SJCRH30 (cell line): ENCODE results near the gene GATAD2B. TPM values are rescaled to one million over a fixed set of nuclear protein-coding genes. Genes with fewer than 3 reads are reported as not detected.
A peak's percentile ranks its signal among the peaks of the same experiment; 100 is the strongest.

ENCODE experiments used
- DNase-seq, 2 experiments: peaks; one replicate each; pipeline ENCODE4 v3.0.0-alpha.2; 2015 to 2020
- H3K27ac ChIP-seq: fragments of 250-450 bp; sonication (Bioruptor Pico); 2 replicates; pipeline ENCODE4 v1.5.1; 2020; ENCODE audit warnings: mild to moderate bottlenecking, moderate library complexity
- H3K27me3 ChIP-seq: fragments of 250-450 bp; sonication (Bioruptor Pico); 2 replicates; pipeline ENCODE4 v1.5.1; 2020; ENCODE audit warnings: mild to moderate bottlenecking, moderate library complexity
- H3K36me3 ChIP-seq: fragments of 250-450 bp; sonication (Bioruptor Pico); 2 replicates; pipeline ENCODE4 v1.5.1; 2020; ENCODE audit warnings: mild to moderate bottlenecking, moderate library complexity
- H3K4me1 ChIP-seq: fragments of 250-450 bp; sonication (Bioruptor Pico); 2 replicates; pipeline ENCODE4 v1.5.1; 2020; ENCODE audit warnings: mild to moderate bottlenecking, moderate library complexity
- H3K4me3 ChIP-seq: fragments of 250-450 bp; sonication (Bioruptor Pico); 2 replicates; pipeline ENCODE4 v1.5.1; 2020; ENCODE audit warnings: mild to moderate bottlenecking, moderate library complexity
- H3K9me3 ChIP-seq: fragments of 250-450 bp; sonication (Bioruptor Pico); replicated peaks from 2 replicates; pipeline ENCODE4 v1.5.1; 2020; ENCODE audit warnings: mild to moderate bottlenecking, moderate library complexity
- total RNA-seq: library from RNA; depleted of rRNA; stranded (reverse); fragments of >200 nt; shearing (Covaris generic); gene quantifications from 2 replicates; pipeline ENCODE4 v1.2.3, GENCODE V29; 2014

The GATAD2B gene
- total RNA-seq, 1 experiment from 2014 or later: 10.8 TPM

GRCh38 chr1:153958111-153958960 is 35.6 kb upstream of the GATAD2B start, which contains the start of gene CRTC2:
Gene CRTC2, minus strand, starts transcription at chr1:153958612. Its CDS starts 115 bp downstream, at chr1:153958497.
- H3K27me3 ChIP-seq: no peaks in the 10 kb centered on the region
- no peaks in the 10 kb centered on the region for H3K36me3 ChIP-seq
- peak; percentile 98 for DNase-seq
- peaks cover 2% of the 10 kb centered on the region; the same call in 1 of the 2 replicates for H3K4me1 ChIP-seq
- H3K27ac ChIP-seq: peak within 1 kb of the TSS; percentile 34
- peak within 1 kb of the TSS; percentile 81 for H3K4me3 ChIP-seq
- no peaks in the 10 kb centered on the region for H3K9me3 ChIP-seq

- H3K4me1 ChIP-seq: peaks cover 2% of the 10 kb centered on the region; the same call in 1 of the 2 replicates
Measured at GRCh38 chr1:153957744-153958110, 35.0 kb upstream of the GATAD2B start.

GRCh38 chr1:153956997-153957715 is 34.4 kb upstream of the GATAD2B start:
- Histone ChIP-seq H3K36me3 (peaks cover 9% of the 10 kb centered on the region; the same call in 1 of the 2 replicates), H3K4me1 (peaks cover 2% of the 10 kb centered on the region; the same call in 1 of the 2 replicates), H3K27me3 (no peaks in the 10 kb centered on the region), H3K4me3 (peak overlapping the region; percentile 81), H3K9me3 (no peaks in the 10 kb centered on the region), H3K27ac (no peak overlapping the region; the same call in 1 of the 2 replicates)
- no peak for DNase-seq

More at GRCh38 chr1:153957744-153958110, 35.0 kb upstream of the GATAD2B start:
- no peaks in the 10 kb centered on the region for H3K27me3 ChIP-seq
- peak overlapping the region; percentile 81 for H3K4me3 ChIP-seq
- no peaks in the 10 kb centered on the region for H3K9me3 ChIP-seq
- H3K27ac ChIP-seq: peak overlapping the region; percentile 34; the same call in 1 of the 2 replicates
- DNase-seq: peak in 1 of 2 experiments; percentile 29
- H3K36me3 ChIP-seq: peaks cover 5% of the 10 kb centered on the region; the same call in 1 of the 2 replicates

GRCh38 chr1:153954826-153955225 is 32.1 kb upstream of the GATAD2B start:
- 0 out of 2 replicates have a peak, but pooled peaks cover 2% of the 10 kb centered on the region for H3K4me1 ChIP-seq
- no peak for DNase-seq
- no peaks in the 10 kb centered on the region for H3K27me3 ChIP-seq
- H3K36me3 ChIP-seq: peaks cover 16% of the 10 kb centered on the region; the same call in 1 of the 2 replicates
- no peak overlapping the region for H3K4me3 ChIP-seq
- no peaks in the 10 kb centered on the region for H3K9me3 ChIP-seq
- no peak overlapping the region for H3K27ac ChIP-seq

- H3K9me3 ChIP-seq: no peaks in the 10 kb centered on the region
- H3K27me3 ChIP-seq: no peaks in the 10 kb centered on the region
- H3K4me3 ChIP-seq: no peak overlapping the region
- no peak for DNase-seq
- no peak overlapping the region for H3K27ac ChIP-seq
- peaks cover 16% of the 10 kb centered on the region; the same call in 1 of the 2 replicates for H3K36me3 ChIP-seq
- 0 out of 2 replicates have a peak, but pooled peaks cover 2% of the 10 kb centered on the region for H3K4me1 ChIP-seq
Measured at GRCh38 chr1:153953859-153954365, 31.1 kb upstream of the GATAD2B start.

GRCh38 chr1:153951801-153952200 is 29.0 kb upstream of the GATAD2B start:
- H3K36me3 ChIP-seq: peaks cover 16% of the 10 kb centered on the region; the same call in 1 of the 2 replicates
- no peak overlapping the region for H3K4me3 ChIP-seq
- no peaks in the 10 kb centered on the region for H3K9me3 ChIP-seq
- H3K27me3 ChIP-seq: no peaks in the 10 kb centered on the region
- no peak for DNase-seq
- no peak overlapping the region for H3K27ac ChIP-seq
- H3K4me1 ChIP-seq: no peaks in the 10 kb centered on the region

- no peaks in the 10 kb centered on the region for H3K9me3 ChIP-seq
- DNase-seq: no peak
- H3K4me1 ChIP-seq: no peaks in the 10 kb centered on the region
- H3K27me3 ChIP-seq: no peaks in the 10 kb centered on the region
- no peak overlapping the region for H3K27ac ChIP-seq
- H3K36me3 ChIP-seq: peaks cover 16% of the 10 kb centered on the region; the same call in 1 of the 2 replicates
- no peak overlapping the region for H3K4me3 ChIP-seq
Measured at GRCh38 chr1:153951183-153951582, 28.4 kb upstream of the GATAD2B start.

- DNase-seq: peak; percentile 78 to 84
- H3K4me1 ChIP-seq: peaks cover 6% of the 10 kb centered on the region; the same call in 1 of the 2 replicates
- no peaks in the 10 kb centered on the region for H3K9me3 ChIP-seq
- peak within 1 kb of the TSS; percentile 96 for H3K4me3 ChIP-seq
- H3K27me3 ChIP-seq: no peaks in the 10 kb centered on the region
- H3K27ac ChIP-seq: peak within 1 kb of the TSS; percentile 61
- H3K36me3 ChIP-seq: peaks cover 7% of the 10 kb centered on the region; the same call in 1 of the 2 replicates
Measured at GRCh38 chr1:153946622-153947241, 24.0 kb upstream of the GATAD2B start, which contains the start of gene DENND4B. Gene DENND4B, minus strand, starts transcription at chr1:153946718. Its CDS starts 2,344 bp downstream, at chr1:153944374.

- peaks cover 7% of the 10 kb centered on the region; the same call in 1 of the 2 replicates for H3K36me3 ChIP-seq
- DNase-seq: peak; percentile 54 to 56
- no peaks in the 10 kb centered on the region for H3K9me3 ChIP-seq
- peak overlapping the region; percentile 61 for H3K27ac ChIP-seq
- peaks cover 6% of the 10 kb centered on the region; the same call in 1 of the 2 replicates for H3K4me1 ChIP-seq
- no peaks in the 10 kb centered on the region for H3K27me3 ChIP-seq
- H3K4me3 ChIP-seq: peak overlapping the region; percentile 96
Measured at GRCh38 chr1:153945795-153946621, 23.2 kb upstream of the GATAD2B start.

GRCh38 chr1:153945131-153945794 is 22.5 kb upstream of the GATAD2B start:
- Histone ChIP-seq H3K4me3 (peak overlapping the region; percentile 96), H3K9me3 (no peaks in the 10 kb centered on the region), H3K27me3 (no peaks in the 10 kb centered on the region), H3K36me3 (peaks cover under 1% of the 10 kb centered on the region; the same call in 1 of the 2 replicates), H3K4me1 (peaks cover 6% of the 10 kb centered on the region; the same call in 1 of the 2 replicates), H3K27ac (peak overlapping the region; percentile 61)
- peak in 1 of 2 experiments; percentile 24 for DNase-seq

GRCh38 chr1:153944827-153945117 is 22.0 kb upstream of the GATAD2B start:
- no peak for DNase-seq
- peaks cover 6% of the 10 kb centered on the region; the same call in 1 of the 2 replicates for H3K4me1 ChIP-seq
- no peaks in the 10 kb centered on the region for H3K27me3 ChIP-seq
- H3K9me3 ChIP-seq: no peaks in the 10 kb centered on the region
- H3K36me3 ChIP-seq: no peaks in the 10 kb centered on the region; the same call in 1 of the 2 replicates
- H3K27ac ChIP-seq: no peak overlapping the region
- H3K4me3 ChIP-seq: peak overlapping the region; percentile 96; the same call in 1 of the 2 replicates

- Histone ChIP-seq H3K27ac (no peak overlapping the region), H3K4me1 (peaks cover 6% of the 10 kb centered on the region; the same call in 1 of the 2 replicates), H3K4me3 (no peak overlapping the region), H3K36me3 (no peaks in the 10 kb centered on the region; the same call in 1 of the 2 replicates), H3K27me3 (no peaks in the 10 kb centered on the region), H3K9me3 (no peaks in the 10 kb centered on the region)
- DNase-seq: no peak
Measured at GRCh38 chr1:153944005-153944826, 21.4 kb upstream of the GATAD2B start.
